Measurements from ENCODE around the gene KRTAP1-3.
"Not testable (repeated sequence)": the region's sequence is repeated elsewhere in the genome, so short reads cannot be mapped to it uniquely, and the experiment has no call there.

KRTAP1-3 gene

GRCh38 chr17:41054025-41054424 is 19.4 kb upstream of the KRTAP1-3 start:
- no peak for DNase-seq

GRCh38 chr17:41052566-41052965 is 17.9 kb upstream of the KRTAP1-3 start:
- DNase-seq, result no peak

- DNase-seq, result no peak
These were observed 14.4 kb upstream of the KRTAP1-3 start for GRCh38 chr17:41049110-41049509.

GRCh38 chr17:41048441-41048840 is 13.8 kb upstream of the KRTAP1-3 start:
- DNase-seq, result no peak

GRCh38 chr17:41046735-41047465 is 12.2 kb upstream of the KRTAP1-3 start, which contains the start of gene KRTAP2-1:
KRTAP2-1 (minus strand) TSS chr17:41047316; CDS start chr17:41047267, 49 bp downstream.
- not testable (repeated sequence) for DNase-seq

- no peak for DNase-seq
These were observed 8.3 kb upstream of the KRTAP1-3 start for GRCh38 chr17:41042953-41043352.

GRCh38 chr17:41040783-41041571 is 6.3 kb upstream of the KRTAP1-3 start, which contains the start of gene KRTAP1-1:
KRTAP1-1 (minus strand) TSS chr17:41041450; CDS start chr17:41041397, 53 bp downstream.
- not testable (repeated sequence) for DNase-seq

- DNase-seq, result no peak
These were observed 3.2 kb upstream of the KRTAP1-3 start for GRCh38 chr17:41037853-41038350.

- no peak for DNase-seq
These were observed 4.9 kb downstream of the KRTAP1-3 start, which contains the start of gene KRTAP1-4 for GRCh38 chr17:41029633-41030245. KRTAP1-4 (minus strand) TSS chr17:41030195; CDS start chr17:41030078, 117 bp downstream.

- no peak for DNase-seq
These were observed 7.8 kb downstream of the KRTAP1-3 start, which contains the start of gene KRTAP1-5 for GRCh38 chr17:41026715-41027471. KRTAP1-5 (minus strand) TSS chr17:41027208; CDS start chr17:41027155, 53 bp downstream.

- no peak for DNase-seq
These were observed 10.0 kb downstream of the KRTAP1-3 start for GRCh38 chr17:41024697-41025096.

- no peak for DNase-seq
These were observed 14.3 kb downstream of the KRTAP1-3 start for GRCh38 chr17:41020336-41020735.

GRCh38 chr17:41019415-41019814 is 15.3 kb downstream of the KRTAP1-3 start:
- no peak for DNase-seq

- no peak for DNase-seq
These were observed 16.1 kb downstream of the KRTAP1-3 start for GRCh38 chr17:41018541-41018940.

- DNase-seq, result no peak
These were observed 18.0 kb downstream of the KRTAP1-3 start for GRCh38 chr17:41016578-41017215.

GRCh38 chr17:41015454-41015853 is 19.2 kb downstream of the KRTAP1-3 start:
- DNase-seq, result no peak

- no peak for DNase-seq
These were observed 21.1 kb downstream of the KRTAP1-3 start for GRCh38 chr17:41013606-41014005.

- DNase-seq, result no peak
These were observed 21.5 kb downstream of the KRTAP1-3 start for GRCh38 chr17:41013181-41013580.

GRCh38 chr17:41012326-41013120 is 22.2 kb downstream of the KRTAP1-3 start:
- no peak for DNase-seq

- no peak for DNase-seq
These were observed 24.2 kb downstream of the KRTAP1-3 start for GRCh38 chr17:41010441-41010840.

GRCh38 chr17:41009936-41010335 is 24.7 kb downstream of the KRTAP1-3 start:
- no peak for DNase-seq

Measured in NCI-H82 (cell line).